Epithelial cell of prostate (primary cell): ENCODE results near the gene KAT6B.

Experiments used
- DNase-seq: peaks from one replicate; pipeline ENCODE4 v3.0.0-alpha.2; 2011; ENCODE audit warnings: low read depth, low spot score
- H3K27ac ChIP-seq: fragments of 450-650 bp; 2 replicates; pipeline ENCODE4 v1.5.1; 2017; ENCODE audit warnings: mild to moderate bottlenecking

The KAT6B gene

GRCh38 chr10:75002967-75003594 is 176.7 kb downstream of the KAT6B start:
- no peak for DNase-seq
- H3K27ac ChIP-seq: no peak overlapping the region

- H3K27ac ChIP-seq: no peak overlapping the region
- no peak for DNase-seq
These were observed 177.5 kb downstream of the KAT6B start for GRCh38 chr10:75003891-75004290.

DNA sequence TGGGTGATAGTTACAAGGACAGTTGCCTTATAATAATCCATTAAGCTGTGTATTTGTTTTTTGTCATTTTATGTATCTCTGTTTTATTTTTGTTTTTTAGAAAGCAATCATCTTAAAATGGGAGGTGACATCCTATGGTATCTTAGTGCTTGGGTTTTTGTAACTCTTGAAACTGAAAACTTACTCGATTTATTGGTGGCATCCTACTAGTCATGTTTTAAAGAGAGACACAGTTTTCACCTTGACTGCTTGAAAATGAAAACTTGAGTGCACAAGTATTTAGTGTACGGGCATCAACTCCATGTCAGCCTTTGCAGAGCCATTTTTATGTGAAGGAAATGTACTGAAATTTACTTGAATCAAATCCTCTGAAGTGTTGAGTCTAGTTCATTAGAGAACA is 181.2 kb downstream of the KAT6B start:
- DNase-seq: no peak
- no peak overlapping the region for H3K27ac ChIP-seq

GRCh38 chr10:75008952-75009351 is 182.6 kb downstream of the KAT6B start:
- no peak overlapping the region for H3K27ac ChIP-seq
- no peak for DNase-seq

DNA sequence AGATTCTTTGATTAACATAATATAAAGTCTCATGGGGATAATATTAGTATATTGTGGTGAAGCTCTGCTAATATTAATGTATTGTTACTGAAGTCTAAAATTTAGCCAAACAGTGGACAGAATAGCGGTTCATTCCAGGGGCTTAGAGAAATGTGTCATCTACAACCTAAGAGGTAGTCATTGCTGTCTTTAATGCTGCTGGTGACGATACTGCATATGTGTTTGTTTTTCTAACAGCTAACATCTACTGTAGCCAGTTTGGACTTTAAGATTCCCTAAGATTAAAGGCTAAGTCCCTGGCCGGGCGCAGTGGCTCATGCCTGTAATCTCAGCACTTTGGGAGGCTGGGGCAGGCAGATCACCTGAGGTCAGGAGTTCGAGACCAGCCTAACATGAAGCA is 183.0 kb downstream of the KAT6B start:
- H3K27ac ChIP-seq: no peak overlapping the region
- DNase-seq: no peak

DNA sequence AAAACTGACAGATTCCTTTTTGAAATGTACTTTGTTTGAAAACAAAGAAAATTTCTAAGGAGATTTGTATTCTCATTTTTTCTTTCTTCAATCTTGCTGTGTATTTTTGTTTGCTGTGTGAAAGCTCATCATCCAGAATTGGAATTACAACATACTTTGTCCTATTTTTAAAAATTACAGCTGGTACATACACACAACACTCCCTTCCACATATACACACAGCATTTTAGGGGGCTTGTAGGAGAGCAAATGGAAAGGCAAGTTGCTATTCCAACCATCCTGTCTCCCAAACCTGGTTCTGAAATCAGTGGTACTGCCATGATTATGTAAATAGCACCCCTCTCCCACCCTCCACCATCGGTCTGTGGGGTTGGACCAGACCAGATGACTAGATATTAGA is 184.0 kb downstream of the KAT6B start:
- no peak overlapping the region for H3K27ac ChIP-seq
- DNase-seq: no peak

GRCh38 chr10:75011221-75011620 is 184.8 kb downstream of the KAT6B start:
- DNase-seq: no peak
- no peak overlapping the region for H3K27ac ChIP-seq

DNA sequence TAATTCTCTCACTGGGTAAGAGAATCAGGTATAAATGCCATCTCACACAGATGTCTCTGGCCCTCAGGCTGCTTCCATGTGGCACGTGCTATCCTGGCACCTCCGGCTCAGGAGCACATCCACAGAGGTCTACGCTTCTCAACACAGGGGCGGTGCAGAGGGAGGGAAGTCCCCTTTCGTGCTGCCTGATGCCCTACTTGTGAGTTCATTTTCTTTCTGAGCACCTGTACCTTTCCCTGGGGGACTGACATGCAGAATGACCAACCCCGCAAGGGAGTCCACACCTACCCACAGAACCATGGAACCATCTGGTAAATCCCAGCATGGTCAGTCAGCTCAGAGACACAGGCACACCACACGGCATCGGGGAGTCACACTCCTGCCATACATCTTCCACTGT is 186.1 kb downstream of the KAT6B start:
- no peak overlapping the region for H3K27ac ChIP-seq
- DNase-seq: no peak

GRCh38 chr10:75013007-75013406 is 186.6 kb downstream of the KAT6B start:
- H3K27ac ChIP-seq: no peak overlapping the region
- no peak for DNase-seq

- no peak for DNase-seq
- no peak overlapping the region for H3K27ac ChIP-seq
These were observed 187.1 kb downstream of the KAT6B start for GRCh38 chr10:75013522-75013921.

DNA sequence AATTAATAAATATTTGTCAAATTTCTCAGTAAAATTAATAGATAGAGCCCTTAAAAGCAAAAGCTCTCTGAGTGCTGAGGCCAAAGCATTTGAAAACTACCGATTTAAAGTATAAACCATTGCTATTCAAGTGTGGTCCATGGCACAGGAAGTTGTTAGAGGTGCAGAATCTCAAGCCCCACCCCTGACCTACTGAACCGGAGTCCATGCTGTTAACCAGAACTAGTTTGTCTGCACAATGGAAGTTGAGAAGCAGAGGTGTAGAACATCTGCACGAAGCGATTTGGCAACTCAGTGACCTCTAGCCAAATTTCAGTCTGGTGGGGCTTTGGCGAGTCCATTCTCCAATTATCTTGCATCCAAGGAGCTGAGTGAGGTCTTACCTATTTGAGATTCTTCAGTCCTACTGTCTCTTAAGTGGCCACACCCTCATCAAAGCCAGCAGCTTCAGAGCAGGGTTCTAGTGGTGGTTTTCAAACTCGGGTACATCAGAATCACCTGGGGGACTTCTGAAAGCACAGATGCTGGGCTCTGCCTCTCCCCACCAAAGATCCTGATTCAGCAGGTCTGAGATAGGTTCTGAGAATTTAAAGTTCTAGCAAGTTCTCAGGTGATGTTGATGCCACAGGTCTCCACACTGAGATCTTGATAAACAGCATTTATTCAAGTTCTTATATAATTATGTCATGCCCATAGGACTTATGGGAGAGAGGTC is 188.3 kb downstream of the KAT6B start:
- H3K27ac ChIP-seq: no peak overlapping the region
- DNase-seq: no peak

DNA sequence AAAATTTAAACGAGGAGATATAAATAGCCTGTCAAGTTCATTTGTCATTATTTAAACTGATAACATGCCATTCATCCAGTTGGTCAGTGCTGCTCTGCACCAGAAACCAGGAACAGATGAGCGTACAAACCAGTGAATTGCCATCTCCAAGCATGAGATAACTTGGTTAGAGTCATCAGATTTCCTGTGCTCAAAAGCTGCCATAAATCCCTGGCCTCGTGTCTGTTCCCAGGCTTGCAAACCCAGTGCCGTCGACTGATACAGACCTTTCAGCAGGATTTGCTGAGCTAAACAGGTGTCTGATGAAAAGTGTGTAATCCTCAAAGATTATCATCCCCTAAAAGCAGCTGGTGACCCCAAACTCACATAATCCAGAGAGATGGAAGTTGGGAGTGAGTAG is 189.0 kb downstream of the KAT6B start:
- no peak overlapping the region for H3K27ac ChIP-seq

GRCh38 chr10:75016325-75016724 is 189.9 kb downstream of the KAT6B start:
- no peak for DNase-seq
- no peak overlapping the region for H3K27ac ChIP-seq

More for the DNA sequence above, 189.0 kb downstream of the KAT6B start:
- DNase-seq: no peak

GRCh38 chr10:75018251-75018650 is 191.9 kb downstream of the KAT6B start:
- no peak for DNase-seq
- H3K27ac ChIP-seq: no peak overlapping the region

GRCh38 chr10:75018686-75019307 is 192.4 kb downstream of the KAT6B start:
- no peak for DNase-seq
- H3K27ac ChIP-seq: no peak overlapping the region

GRCh38 chr10:75019370-75019769 is 193.0 kb downstream of the KAT6B start:
- H3K27ac ChIP-seq: no peak overlapping the region
- DNase-seq: no peak

DNA sequence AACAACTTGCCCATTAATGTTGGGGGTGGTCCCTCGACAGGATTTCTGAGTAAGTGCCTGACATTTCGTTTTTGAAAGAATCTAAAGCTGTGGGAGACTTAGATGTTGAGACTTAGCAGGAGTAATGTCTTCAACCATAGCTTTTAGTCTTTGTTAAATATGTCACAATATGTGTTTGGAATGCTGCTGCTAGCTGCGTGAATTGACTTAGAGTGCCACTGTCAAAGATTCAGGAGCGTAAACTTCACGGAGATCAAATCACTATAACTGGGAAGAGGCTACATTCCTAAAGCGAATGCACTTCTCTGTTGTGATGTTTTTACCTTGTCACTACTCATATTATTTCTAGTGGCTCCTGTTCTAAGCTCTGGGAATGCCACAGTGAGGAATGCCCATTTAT is 193.8 kb downstream of the KAT6B start:
- no peak for DNase-seq
- no peak overlapping the region for H3K27ac ChIP-seq

DNA sequence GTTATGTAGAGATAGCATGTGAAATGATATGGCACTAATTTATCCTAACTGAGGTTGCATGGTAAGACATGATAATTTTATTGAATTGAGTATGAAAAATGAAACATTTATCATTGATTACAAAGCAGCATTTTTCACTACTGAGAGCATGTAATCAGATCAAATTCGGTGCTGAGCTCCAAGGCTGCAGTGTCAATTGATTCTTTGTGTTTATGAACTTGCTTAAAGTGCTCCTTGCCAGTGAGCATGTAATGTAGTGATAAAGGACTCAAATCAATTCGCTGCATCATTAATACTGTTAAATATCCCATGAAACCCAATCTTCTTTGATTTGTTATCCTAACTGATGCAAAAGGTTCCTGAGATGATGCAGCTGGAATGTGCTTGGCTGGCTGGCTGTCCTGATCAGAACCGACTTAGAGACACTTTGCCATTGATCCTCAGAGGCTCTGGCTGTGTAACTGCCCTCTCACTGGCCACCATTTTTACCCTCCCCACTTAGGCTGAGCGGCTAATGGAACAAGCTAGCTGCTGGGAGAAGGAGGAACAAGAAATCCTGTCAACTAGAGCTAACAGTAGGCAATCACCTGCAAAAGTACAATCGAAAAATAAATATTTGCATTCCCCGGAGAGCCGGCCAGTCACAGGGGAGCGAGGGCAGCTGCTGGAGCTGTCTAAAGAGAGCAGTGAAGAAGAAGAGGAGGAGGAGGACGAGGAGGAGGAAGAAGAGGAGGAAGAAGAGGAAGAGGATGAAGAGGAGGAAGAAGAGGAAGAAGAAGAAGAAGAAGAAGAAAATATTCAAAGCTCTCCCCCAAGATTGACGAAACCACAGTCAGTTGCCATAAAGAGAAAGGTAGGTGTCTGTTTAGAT is 195.2 kb downstream of the KAT6B start:
- no peak overlapping the region for H3K27ac ChIP-seq
- no peak for DNase-seq

GRCh38 chr10:75023074-75023473 is 196.7 kb downstream of the KAT6B start:
- no peak for DNase-seq
- no peak overlapping the region for H3K27ac ChIP-seq

- no peak overlapping the region for H3K27ac ChIP-seq
- DNase-seq: no peak
These were observed 198.6 kb downstream of the KAT6B start for GRCh38 chr10:75024971-75025523.
